T follicular helper cell (primary cell): ENCODE data around the gene CEBPE.

ENCODE experiments used
- DNase-seq: peaks from one replicate; pipeline ENCODE4 v3.0.0-alpha.2; 2020; ENCODE audit warnings: low read depth
- total RNA-seq, 2 experiments: gene quantifications; one replicate each; lab custom pipeline; 2026; lab: John Stamatoyannopoulos, UW

The CEBPE gene
- 0.09 to 0.30 reads per million in 2 experiments for total RNA-seq

GRCh38 chr14:23118506-23119362 is at the start of gene CEBPE:
CEBPE (minus strand) TSS chr14:23119255; CDS start chr14:23119091, 164 bp downstream.
- DNase-seq: no peak

- no peak for DNase-seq
These were observed 49.2 kb upstream of the CEBPE start for GRCh38 chr14:23168246-23168645.

DNA sequence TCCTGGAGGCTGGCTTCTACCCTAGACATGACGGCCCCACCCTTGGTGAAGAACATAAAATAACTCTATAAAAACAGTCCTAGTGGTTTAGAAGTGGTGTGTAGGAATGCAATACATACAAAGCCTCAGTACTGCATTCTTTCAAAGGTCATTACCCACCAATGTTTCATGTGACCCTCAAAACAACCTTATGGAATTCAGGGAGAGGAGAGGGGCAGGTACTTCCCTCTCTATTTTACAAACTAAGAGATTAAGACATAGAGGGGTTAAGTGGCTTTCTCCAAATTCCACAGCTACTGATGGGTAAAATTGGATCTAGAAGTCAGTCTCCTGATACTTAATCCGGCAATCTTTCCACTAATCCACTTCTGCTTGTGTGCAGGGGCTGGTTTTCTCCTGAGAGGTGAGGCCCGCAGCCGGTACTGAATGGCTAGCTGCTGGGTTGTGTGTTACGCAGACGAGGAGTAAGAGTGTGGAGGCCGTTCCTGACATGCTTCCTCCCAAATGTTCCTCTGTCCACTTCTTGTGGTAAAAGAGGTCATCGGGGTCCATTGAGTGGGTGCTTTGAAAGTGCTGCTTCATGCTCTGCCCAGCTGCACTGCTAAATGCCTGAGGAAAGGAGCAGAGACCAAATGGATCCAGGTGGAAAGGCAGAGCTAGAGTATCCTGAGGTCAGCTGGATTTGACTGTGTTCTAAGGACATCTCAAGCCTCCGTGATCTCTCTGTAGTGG is 48.2 kb upstream of the CEBPE start:
- DNase-seq: no peak

DNA sequence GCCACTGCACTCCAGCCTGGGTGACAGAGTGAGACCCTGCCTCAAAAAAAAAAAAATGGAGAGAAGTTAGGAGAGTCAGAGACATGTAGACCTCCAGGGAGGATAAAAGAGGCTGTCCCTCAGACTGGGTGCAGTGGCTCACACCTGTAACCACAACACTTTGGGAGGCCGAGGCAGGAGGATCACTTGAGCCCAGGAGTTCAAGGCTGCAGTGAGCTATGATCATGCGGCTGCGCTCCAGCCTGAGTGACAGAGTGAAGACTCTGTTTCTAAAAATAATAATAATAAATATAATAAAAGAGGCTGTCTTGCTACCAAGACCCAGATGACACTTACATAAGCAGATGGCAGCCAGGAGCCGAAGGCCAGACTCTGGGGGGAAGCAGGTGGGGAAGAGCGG is 45.9 kb upstream of the CEBPE start:
- no peak for DNase-seq

- DNase-seq: no peak
These were observed 45.2 kb upstream of the CEBPE start for GRCh38 chr14:23164250-23164649.

GRCh38 chr14:23163830-23164229 is 44.8 kb upstream of the CEBPE start:
- DNase-seq: no peak

DNA sequence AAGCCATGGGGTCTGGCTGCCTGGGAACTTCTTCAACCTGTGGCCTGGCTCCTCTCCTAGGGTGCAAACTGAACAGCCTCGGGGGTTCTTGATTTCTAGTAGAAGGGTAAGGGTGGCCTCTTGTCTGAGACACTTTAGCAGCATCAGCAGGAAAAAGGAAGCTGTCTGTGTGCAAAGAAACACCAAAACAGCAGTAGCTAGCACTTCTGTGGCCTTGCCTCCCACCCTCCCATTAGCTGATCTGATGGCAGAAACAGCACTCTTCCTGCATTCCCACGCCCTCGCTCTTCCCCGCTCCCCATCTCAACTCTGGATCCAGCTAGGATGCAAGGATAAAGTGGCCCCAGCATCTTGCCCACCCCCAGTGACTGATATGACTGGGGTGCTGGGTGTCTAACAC is 43.7 kb upstream of the CEBPE start:
- no peak for DNase-seq

DNA sequence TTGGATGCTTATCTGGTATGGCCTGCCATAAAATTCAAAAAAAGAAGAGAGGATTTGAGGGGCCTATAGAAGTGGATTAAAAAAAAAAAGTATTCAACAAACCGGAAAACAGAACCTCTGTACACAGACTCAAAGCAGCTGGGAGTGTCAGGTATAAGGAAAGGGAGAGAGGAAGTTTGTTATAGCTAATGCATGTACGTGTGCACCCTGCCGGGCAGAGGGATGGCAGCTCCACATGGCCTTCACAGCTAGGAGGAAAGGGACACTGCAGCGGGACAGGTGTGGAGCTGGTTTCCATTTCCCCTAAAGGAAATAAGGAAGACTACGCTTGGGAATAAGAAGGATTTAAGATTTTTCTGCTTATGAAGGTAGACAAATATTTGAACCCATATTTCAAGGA is 43.0 kb upstream of the CEBPE start:
- no peak for DNase-seq

GRCh38 chr14:23160924-23161522 is 42.0 kb upstream of the CEBPE start:
- no peak for DNase-seq

GRCh38 chr14:23159532-23159931 is 40.5 kb upstream of the CEBPE start:
- no peak for DNase-seq

- no peak for DNase-seq
These were observed 39.7 kb upstream of the CEBPE start for GRCh38 chr14:23158779-23159178.

GRCh38 chr14:23154964-23155587 is 36.0 kb upstream of the CEBPE start:
- no peak for DNase-seq

GRCh38 chr14:23153851-23154796 is 35.1 kb upstream of the CEBPE start:
- no peak for DNase-seq

- DNase-seq: no peak
These were observed 32.3 kb upstream of the CEBPE start for GRCh38 chr14:23151342-23151741.

DNA sequence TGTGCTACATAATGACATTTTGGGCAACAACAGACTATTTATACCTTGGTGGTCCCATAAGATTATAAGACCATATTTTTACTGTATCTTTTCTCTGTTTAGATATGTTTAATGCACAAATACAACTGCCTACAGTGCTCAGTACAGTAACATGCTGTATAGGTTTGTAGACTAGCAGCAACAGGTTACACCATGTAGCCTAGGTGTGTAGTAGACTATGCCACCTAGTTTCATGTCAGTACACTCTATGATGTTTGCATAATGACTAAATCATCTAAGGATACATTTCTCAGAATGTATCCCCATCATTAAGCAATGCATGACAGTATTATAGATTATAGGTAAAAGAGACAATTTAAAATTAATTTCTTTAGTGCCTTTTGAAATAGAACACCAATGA is 30.7 kb upstream of the CEBPE start:
- no peak for DNase-seq

- DNase-seq: no peak
These were observed 29.7 kb upstream of the CEBPE start for GRCh38 chr14:23148591-23149249.

DNA sequence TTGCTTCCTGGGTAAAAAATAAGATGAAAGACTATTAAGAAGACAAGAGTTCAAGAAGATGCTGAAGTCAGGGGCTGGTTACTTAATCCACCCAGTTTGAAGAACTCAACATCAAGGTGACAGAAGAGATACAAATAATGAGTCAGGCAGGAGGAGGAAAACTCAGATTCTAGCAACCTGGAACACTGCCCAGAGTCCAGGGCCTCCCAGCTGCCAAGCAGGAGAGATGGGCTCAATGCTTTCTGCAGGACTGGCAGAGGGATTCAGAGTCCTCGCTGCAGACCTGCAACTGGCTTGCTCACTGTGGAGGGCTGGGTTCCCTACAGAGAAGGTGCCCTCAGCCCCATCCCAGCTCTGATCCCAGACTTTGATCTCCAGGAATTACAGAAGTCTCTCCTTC is 28.6 kb upstream of the CEBPE start:
- DNase-seq: no peak

- no peak for DNase-seq
These were observed 27.9 kb upstream of the CEBPE start for GRCh38 chr14:23146980-23147379.

DNA sequence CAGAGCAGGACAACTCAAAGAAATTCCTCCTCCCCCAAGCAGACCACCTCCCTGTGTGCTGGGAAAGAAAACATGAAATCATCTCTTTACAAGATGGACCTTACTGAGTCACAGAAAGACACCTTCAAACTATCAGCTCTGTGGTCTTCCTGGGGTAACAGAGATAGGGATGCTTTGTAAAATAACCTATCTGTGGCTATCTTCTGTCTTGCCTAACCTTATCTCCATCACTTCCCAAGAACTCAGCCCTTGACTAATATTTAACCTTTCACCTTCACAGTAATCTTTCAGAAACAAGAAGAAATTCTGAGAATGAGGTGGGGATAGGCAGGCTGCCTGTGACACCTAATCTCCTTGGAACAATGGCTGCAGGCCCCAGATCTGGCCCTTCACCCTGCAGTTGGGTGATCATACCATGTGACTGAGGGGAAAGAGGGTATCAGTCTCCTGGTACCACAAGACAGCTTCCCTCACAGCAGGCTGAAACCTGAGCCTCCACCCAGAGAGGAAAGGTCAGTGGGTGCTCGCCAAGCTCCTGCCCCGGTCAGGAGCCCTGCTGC is 27.4 kb upstream of the CEBPE start:
- no peak for DNase-seq

DNA sequence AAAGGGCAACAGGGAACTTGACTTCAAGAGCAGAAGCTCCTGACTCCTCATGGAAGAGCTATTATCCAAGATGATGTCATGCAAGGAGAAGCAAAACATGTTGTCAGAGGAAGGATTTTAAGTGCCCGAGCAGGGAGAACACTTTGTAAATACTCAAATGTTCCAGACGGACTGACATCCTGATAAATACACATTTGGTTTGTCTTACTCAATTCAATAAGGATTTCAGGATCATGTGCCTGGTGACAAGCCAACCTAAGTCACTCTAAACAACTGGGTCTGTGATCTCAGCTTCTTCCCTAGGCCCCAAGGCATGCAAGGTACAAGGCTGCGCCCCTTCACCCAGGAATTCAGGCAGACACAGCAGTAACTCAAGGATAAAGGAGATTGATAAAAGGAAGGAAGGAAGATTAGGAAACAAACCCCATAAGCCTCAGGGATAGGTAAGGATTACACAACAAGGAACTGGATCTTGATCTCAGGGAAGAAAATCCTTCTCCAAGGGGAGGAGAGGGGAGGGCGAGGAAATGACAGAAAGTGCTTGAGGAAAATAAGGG is 26.8 kb upstream of the CEBPE start:
- no peak for DNase-seq
